Loucy (cell line): ENCODE results near the gene ARHGAP4.

Experiments
- EZH2phosphoT487 ChIP-seq: fragments of 200-600 bp; IDR thresholded peaks from 2 replicates; pipeline ENCODE4 v1.6.1; 2018; ENCODE audit warnings: antibody characterized with exemption, mild to moderate bottlenecking, moderate library complexity, borderline replicate concordance
- TF ChIP-seq, protein P1 (sequence below): fragments of 200-600 bp; sonication (generic); conservative IDR thresholded peaks from 2 replicates; pipeline ENCODE4 v1.5.1; 2014; ENCODE audit warnings: mild to moderate bottlenecking, antibody characterized with exemption, low read length

DNA sequence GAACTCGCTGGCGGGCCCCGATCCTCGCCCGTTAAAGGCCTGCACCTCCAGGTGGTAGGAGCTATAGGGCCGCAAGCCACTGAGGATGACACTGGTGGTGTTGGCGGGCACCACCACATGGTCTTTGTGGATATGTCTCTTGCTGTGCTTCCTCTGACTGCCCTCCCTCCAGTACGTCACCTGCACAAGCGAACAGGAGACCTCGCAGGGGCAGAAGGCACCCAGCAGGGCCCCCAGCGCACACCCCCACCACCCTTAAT is 60.8 kb downstream of the ARHGAP4 start:
- TF ChIP-seq, protein P1, sequence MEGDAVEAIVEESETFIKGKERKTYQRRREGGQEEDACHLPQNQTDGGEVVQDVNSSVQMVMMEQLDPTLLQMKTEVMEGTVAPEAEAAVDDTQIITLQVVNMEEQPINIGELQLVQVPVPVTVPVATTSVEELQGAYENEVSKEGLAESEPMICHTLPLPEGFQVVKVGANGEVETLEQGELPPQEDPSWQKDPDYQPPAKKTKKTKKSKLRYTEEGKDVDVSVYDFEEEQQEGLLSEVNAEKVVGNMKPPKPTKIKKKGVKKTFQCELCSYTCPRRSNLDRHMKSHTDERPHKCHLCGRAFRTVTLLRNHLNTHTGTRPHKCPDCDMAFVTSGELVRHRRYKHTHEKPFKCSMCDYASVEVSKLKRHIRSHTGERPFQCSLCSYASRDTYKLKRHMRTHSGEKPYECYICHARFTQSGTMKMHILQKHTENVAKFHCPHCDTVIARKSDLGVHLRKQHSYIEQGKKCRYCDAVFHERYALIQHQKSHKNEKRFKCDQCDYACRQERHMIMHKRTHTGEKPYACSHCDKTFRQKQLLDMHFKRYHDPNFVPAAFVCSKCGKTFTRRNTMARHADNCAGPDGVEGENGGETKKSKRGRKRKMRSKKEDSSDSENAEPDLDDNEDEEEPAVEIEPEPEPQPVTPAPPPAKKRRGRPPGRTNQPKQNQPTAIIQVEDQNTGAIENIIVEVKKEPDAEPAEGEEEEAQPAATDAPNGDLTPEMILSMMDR: no peak
- TF ChIP-seq EZH2phosphoT487: no peak
